GM12891 (cell line): Measurements from ENCODE around the gene BRCA1.

Experiments
- POLR2A ChIP-seq: IDR thresholded peaks from 2 replicates; pipeline ENCODE4 v1.6.1; 2011; ENCODE audit warnings: low read depth, low read length, control low read depth
- POLR2AphosphoS5 ChIP-seq: IDR thresholded peaks from 2 replicates; pipeline ENCODE4 v1.6.1; 2011; ENCODE audit warnings: low read depth, low read length, control low read depth
- SPI1 ChIP-seq: IDR thresholded peaks from 2 replicates; pipeline ENCODE4 v1.6.1; 2011; ENCODE audit warnings: low read depth, low read length, control low read depth
- TAF1 ChIP-seq: IDR thresholded peaks from 2 replicates; pipeline ENCODE4 v1.6.1; 2011; ENCODE audit warnings: low read depth, low read length, control low read depth

- TF ChIP-seq POLR2A (no peak), TAF1 (no peak), SPI1 (no peak), POLR2AphosphoS5 (no peak)
Observed at GRCh38 chr17:43105146-43105545, 20.0 kb downstream of the BRCA1 start.
